ENCODE measurements around the gene DR1. TPM values are rescaled to one million over a fixed set of nuclear protein-coding genes. Genes with fewer than 3 reads are reported as not detected.

DR1 gene
- 10 to 100 TPM; 10.3 to 43.0 (median 16.0) TPM for polyA plus RNA-seq
- long read RNA-seq, donor 1, result 0 reads
- long read RNA-seq, donor 2, full-length matches to known transcripts, result 8 of 8 reads
- long read RNA-seq, donor 2, partial matches to known transcripts, result 0 of 8 reads
- long read RNA-seq, donor 2, other reads (novel, unspliced or antisense), result 0 of 8 reads
- long read RNA-seq, donor 3, full-length matches to known transcripts, result 5 of 15 reads
- long read RNA-seq, donor 3, partial matches to known transcripts, result 10 of 15 reads
- long read RNA-seq, donor 3, other reads (novel, unspliced or antisense), result 0 of 15 reads
- long read RNA-seq, donor 4, result 0 reads
- long read RNA-seq, donor 5, full-length matches to known transcripts, result 2 of 2 reads
- long read RNA-seq, donor 5, partial matches to known transcripts, result 0 of 2 reads
- long read RNA-seq, donor 5, other reads (novel, unspliced or antisense), result 0 of 2 reads
- long read RNA-seq, donor 6, full-length matches to known transcripts, result 23 of 23 reads
- long read RNA-seq, donor 6, partial matches to known transcripts, result 0 of 23 reads
- long read RNA-seq, donor 6, other reads (novel, unspliced or antisense), result 0 of 23 reads
- long read RNA-seq, donor 7, result 0 reads
- long read RNA-seq, donor 8, full-length matches to known transcripts, result 4 of 4 reads
- long read RNA-seq, donor 8, partial matches to known transcripts, result 0 of 4 reads
- long read RNA-seq, donor 8, other reads (novel, unspliced or antisense), result 0 of 4 reads
- long read RNA-seq, donor 9, full-length matches to known transcripts, result 4 of 4 reads
- long read RNA-seq, donor 9, partial matches to known transcripts, result 0 of 4 reads
- long read RNA-seq, donor 9, other reads (novel, unspliced or antisense), result 0 of 4 reads
- long read RNA-seq, donor 10, full-length matches to known transcripts, result 19 of 25 reads
- long read RNA-seq, donor 10, partial matches to known transcripts, result 6 of 25 reads
- long read RNA-seq, donor 10, other reads (novel, unspliced or antisense), result 0 of 25 reads

DNA sequence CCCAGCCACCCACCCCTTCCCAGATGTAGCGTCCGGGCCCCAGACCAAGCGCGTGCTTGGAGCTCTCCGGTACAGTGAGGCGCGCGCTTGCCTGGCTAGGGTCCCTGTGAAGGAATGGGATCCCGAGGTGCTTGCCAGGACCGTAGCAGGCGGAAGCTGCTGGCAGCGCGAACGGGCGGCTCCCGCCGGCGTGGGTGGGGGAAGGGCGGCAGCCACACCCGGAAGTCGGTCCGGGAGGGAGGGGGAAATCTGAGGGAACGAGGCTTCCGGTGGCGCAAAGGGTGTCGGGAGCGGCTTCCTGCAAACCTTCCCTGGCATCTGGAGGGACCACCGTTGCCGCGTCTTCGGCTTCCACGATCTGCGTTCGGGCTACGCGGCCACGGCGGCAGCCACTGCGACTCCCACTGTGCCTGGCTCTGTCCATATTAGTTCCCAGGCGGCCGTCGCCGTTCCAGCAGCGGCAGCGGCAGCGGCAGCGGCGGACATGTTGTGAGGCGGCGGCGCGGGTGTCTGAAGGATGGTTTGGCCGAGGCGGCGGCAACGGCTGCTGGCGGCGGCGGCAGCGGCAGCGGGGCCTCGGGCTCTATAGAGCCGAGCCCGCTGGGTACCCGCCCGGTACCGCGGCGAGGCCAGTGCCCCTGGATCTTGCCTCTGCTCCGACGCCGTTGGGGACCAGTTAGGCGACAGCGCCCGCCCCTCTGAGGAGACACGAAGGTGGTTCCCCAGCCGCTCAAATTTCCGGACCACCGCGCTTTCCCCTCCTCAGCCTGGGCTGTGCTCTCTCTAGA lies at the start of gene DR1:
DR1 (plus strand) TSS at position 275 of the 788 bp plus-strand sequence. CDS start 739 bp downstream, outside the sequence.
- peak within 1 kb of the TSS; percentile 70 to 92 (median 80) for H3K4me3 ChIP-seq (ENCODE audit: low read depth in 1 of 3, low read length in 3 of 3)
- H3K27me3 ChIP-seq (ENCODE audit: control insufficient read depth in 3 of 3, insufficient read depth in 3 of 3, low read length in 3 of 3), result no peaks in the 10 kb centered on the region
- no peaks in the 10 kb centered on the region for H3K9me3 ChIP-seq (ENCODE audit: control insufficient read depth in 2 of 2, insufficient read depth in 1 of 2, low read depth in 1 of 2, low read length in 1 of 2)
- WGBS, 3 donors, result 0 to 1% (median 1%) methylated on average over 77 to 80 of the region's 80 CpGs
- FAIRE-seq (no peak), DNase-seq (peak; percentile 92 to 97)
- H3K4me1 ChIP-seq (ENCODE audit: control insufficient read depth in 3 of 3, insufficient read depth in 2 of 3, low read depth in 1 of 3, low read length in 2 of 3), result peaks cover 0 to 6% (median 2%) of the 10 kb centered on the region in 3 donors
- H3K27ac ChIP-seq (ENCODE audit: low read depth in 1 of 3, low read length in 2 of 3), result peak within 1 kb of the TSS; percentile 97 to 99 (median 97)
- H3K36me3 ChIP-seq (ENCODE audit: control insufficient read depth in 3 of 3, insufficient read depth in 2 of 3, low read depth in 1 of 3, low read length in 3 of 3), result peaks cover 0 to 2% (median 0%) of the 10 kb centered on the region in 3 donors

DNA sequence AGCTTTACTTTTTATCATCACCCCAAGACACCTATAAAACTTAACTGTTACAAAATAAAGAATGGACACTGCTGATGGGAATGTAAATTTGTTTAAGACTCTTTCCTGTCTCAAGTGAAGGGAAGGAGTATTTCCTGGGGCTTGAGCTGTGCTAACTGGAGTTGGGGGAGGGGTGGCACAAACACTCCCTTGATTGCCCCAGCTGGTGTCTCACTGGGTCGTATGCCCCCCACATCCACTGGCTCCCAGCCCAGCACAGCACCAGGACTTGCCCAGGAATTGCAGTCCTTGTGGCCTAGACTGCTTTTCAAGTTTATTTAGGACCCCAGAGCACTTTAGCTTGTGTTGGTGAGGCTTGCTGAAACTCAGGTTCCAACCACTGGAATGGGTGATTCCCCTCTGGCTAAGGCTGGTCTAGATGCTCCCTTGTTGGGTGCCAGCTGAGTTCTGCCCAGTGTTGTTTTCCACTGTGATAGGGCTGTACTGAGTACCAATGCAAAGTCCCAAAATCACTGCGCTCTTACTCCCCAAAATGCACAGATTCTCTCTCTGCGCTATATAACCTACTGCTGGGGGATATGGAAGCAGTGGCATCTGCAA lies 49.1 kb upstream of the DR1 start:
- H3K36me3 ChIP-seq (ENCODE audit: control insufficient read depth in 3 of 3, insufficient read depth in 2 of 3, low read depth in 1 of 3, low read length in 3 of 3), result peaks cover 0 to 7% (median 0%) of the 10 kb centered on the region in 3 donors
- H3K27ac ChIP-seq (ENCODE audit: low read depth in 1 of 3, low read length in 2 of 3), result no peak overlapping the region
- no peak overlapping the region for H3K4me3 ChIP-seq (ENCODE audit: low read depth in 1 of 3, low read length in 3 of 3)
- no peaks in the 10 kb centered on the region for H3K27me3 ChIP-seq (ENCODE audit: control insufficient read depth in 3 of 3, insufficient read depth in 3 of 3, low read length in 3 of 3)
- DNase-seq (no peak), FAIRE-seq (no peak)
- WGBS, 3 donors, result 81 to 84% (median 81%) methylated on average over 3 of the region's 3 CpGs
- no peaks in the 10 kb centered on the region for H3K9me3 ChIP-seq (ENCODE audit: control insufficient read depth in 2 of 2, insufficient read depth in 1 of 2, low read depth in 1 of 2, low read length in 1 of 2)
- no peaks in the 10 kb centered on the region for H3K4me1 ChIP-seq (ENCODE audit: control insufficient read depth in 3 of 3, insufficient read depth in 2 of 3, low read depth in 1 of 3, low read length in 2 of 3)

DNA sequence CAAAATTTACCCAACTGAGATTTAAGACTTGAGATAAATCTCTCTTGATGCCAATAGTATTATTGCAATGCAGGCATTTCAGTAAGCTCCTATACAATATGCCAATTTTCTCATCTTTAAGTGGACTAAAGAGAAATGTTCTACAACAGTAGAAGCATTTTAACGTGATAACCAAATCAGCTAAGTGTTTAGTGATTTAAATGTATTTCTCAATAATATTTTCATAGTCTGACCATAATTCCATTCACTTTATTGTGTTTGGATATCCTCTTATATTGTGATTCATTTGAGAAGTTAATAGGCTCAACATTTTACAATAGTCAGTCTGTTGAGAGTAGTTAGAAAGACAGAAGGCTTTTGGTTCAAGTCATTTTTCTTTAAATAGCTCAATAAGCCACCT lies 44.6 kb upstream of the DR1 start:
- no peak overlapping the region for H3K4me3 ChIP-seq (ENCODE audit: low read depth in 1 of 3, low read length in 3 of 3)
- H3K27me3 ChIP-seq (ENCODE audit: control insufficient read depth in 3 of 3, insufficient read depth in 3 of 3, low read length in 3 of 3), result no peaks in the 10 kb centered on the region
- WGBS, 3 donors, result 86 to 89% (median 87%) methylated on average over 1 of the region's 1 CpG
- no peaks in the 10 kb centered on the region for H3K9me3 ChIP-seq (ENCODE audit: control insufficient read depth in 2 of 2, insufficient read depth in 1 of 2, low read depth in 1 of 2, low read length in 1 of 2)
- peaks cover 0 to 3% (median 0%) of the 10 kb centered on the region in 3 donors for H3K4me1 ChIP-seq (ENCODE audit: control insufficient read depth in 3 of 3, insufficient read depth in 2 of 3, low read depth in 1 of 3, low read length in 2 of 3)
- FAIRE-seq (no peak), DNase-seq (no peak)
- H3K27ac ChIP-seq (ENCODE audit: low read depth in 1 of 3, low read length in 2 of 3), result no peak overlapping the region
- peaks cover 0 to 10% (median 0%) of the 10 kb centered on the region in 3 donors for H3K36me3 ChIP-seq (ENCODE audit: control insufficient read depth in 3 of 3, insufficient read depth in 2 of 3, low read depth in 1 of 3, low read length in 3 of 3)

GRCh38 chr1:93302078-93302477 lies 43.6 kb upstream of the DR1 start:
- H3K27me3 ChIP-seq (ENCODE audit: control insufficient read depth in 3 of 3, insufficient read depth in 3 of 3, low read length in 3 of 3), result no peaks in the 10 kb centered on the region
- no peak overlapping the region for H3K4me3 ChIP-seq (ENCODE audit: low read depth in 1 of 3, low read length in 3 of 3)
- peaks cover 0 to 7% (median 0%) of the 10 kb centered on the region in 3 donors for H3K36me3 ChIP-seq (ENCODE audit: control insufficient read depth in 3 of 3, insufficient read depth in 2 of 3, low read depth in 1 of 3, low read length in 3 of 3)
- no peak for DNase-seq
- 89 to 91% (median 90%) methylated on average over 5 of the region's 5 CpGs for WGBS, 3 donors
- peaks cover 0 to 3% (median 0%) of the 10 kb centered on the region in 3 donors for H3K4me1 ChIP-seq (ENCODE audit: control insufficient read depth in 3 of 3, insufficient read depth in 2 of 3, low read depth in 1 of 3, low read length in 2 of 3)
- no peak for FAIRE-seq
- no peaks in the 10 kb centered on the region for H3K9me3 ChIP-seq (ENCODE audit: control insufficient read depth in 2 of 2, insufficient read depth in 1 of 2, low read depth in 1 of 2, low read length in 1 of 2)
- no peak overlapping the region for H3K27ac ChIP-seq (ENCODE audit: low read depth in 1 of 3, low read length in 2 of 3)

DNA sequence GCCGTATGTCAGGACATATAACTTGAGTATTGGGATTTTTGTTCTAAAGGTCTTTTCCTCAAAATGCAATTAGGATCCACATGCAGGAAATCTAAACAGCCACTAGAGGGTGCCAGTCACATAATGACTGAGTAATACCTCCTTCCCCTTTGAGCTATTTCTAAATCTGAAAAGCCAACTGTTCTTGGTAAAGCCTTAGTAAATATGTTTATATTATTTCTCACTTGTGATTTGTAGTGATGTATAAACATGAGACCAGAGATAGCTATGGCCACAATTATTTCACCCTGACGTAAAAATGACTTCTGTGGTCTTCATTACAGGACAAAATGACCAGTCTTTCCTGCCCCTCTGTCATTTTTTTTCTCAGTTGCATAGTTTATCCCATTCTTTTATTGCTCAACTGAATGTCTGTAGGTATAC lies 41.0 kb upstream of the DR1 start:
- Histone ChIP-seq H3K4me1 (ENCODE audit: control insufficient read depth in 3 of 3, insufficient read depth in 2 of 3, low read depth in 1 of 3, low read length in 2 of 3) (peaks cover 0 to 3% (median 0%) of the 10 kb centered on the region in 3 donors), H3K27ac (ENCODE audit: low read depth in 1 of 3, low read length in 2 of 3) (no peak overlapping the region), H3K9me3 (ENCODE audit: control insufficient read depth in 2 of 2, insufficient read depth in 1 of 2, low read depth in 1 of 2, low read length in 1 of 2) (no peaks in the 10 kb centered on the region), H3K27me3 (ENCODE audit: control insufficient read depth in 3 of 3, insufficient read depth in 3 of 3, low read length in 3 of 3) (no peaks in the 10 kb centered on the region), H3K4me3 (ENCODE audit: low read depth in 1 of 3, low read length in 3 of 3) (no peak overlapping the region), H3K36me3 (ENCODE audit: control insufficient read depth in 3 of 3, insufficient read depth in 2 of 3, low read depth in 1 of 3, low read length in 3 of 3) (peaks cover 0 to 7% (median 0%) of the 10 kb centered on the region in 3 donors)
- DNase-seq, result peak; percentile 68 to 70
- FAIRE-seq, result peak; percentile 89
- WGBS, 3 donors, result 30 to 32% (median 31%) methylated on average over 2 of the region's 2 CpGs

DNA sequence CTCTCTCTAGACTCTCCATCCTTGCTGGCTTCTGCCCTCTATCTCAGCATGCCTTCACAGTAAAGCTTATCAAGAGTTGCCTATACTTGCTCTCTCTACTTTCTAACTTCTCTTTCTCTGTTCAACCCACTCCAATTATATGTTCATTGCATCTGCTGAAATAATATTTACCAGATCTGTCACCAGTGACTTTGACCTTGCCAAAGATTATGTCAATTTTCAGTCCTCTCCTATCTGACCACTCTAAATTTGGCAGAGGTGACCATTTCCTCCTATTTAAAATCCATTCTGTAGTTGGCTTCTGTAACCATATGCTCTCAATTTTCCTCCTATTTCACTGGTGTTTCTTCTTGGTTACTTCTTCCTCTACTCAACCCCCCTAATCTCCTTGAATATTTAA lies 38.8 kb upstream of the DR1 start:
- H3K36me3 ChIP-seq (ENCODE audit: control insufficient read depth in 3 of 3, insufficient read depth in 2 of 3, low read depth in 1 of 3, low read length in 3 of 3), result peaks cover 0 to 3% (median 0%) of the 10 kb centered on the region in 3 donors
- FAIRE-seq, result no peak
- H3K9me3 ChIP-seq (ENCODE audit: control insufficient read depth in 2 of 2, insufficient read depth in 1 of 2, low read depth in 1 of 2, low read length in 1 of 2), result no peaks in the 10 kb centered on the region
- DNase-seq, result no peak
- H3K27ac ChIP-seq (ENCODE audit: low read depth in 1 of 3, low read length in 2 of 3), result no peak overlapping the region
- H3K4me1 ChIP-seq (ENCODE audit: control insufficient read depth in 3 of 3, insufficient read depth in 2 of 3, low read depth in 1 of 3, low read length in 2 of 3), result peaks cover 0 to 3% (median 0%) of the 10 kb centered on the region in 3 donors
- no peak overlapping the region for H3K4me3 ChIP-seq (ENCODE audit: low read depth in 1 of 3, low read length in 3 of 3)
- H3K27me3 ChIP-seq (ENCODE audit: control insufficient read depth in 3 of 3, insufficient read depth in 3 of 3, low read length in 3 of 3), result no peaks in the 10 kb centered on the region

GRCh38 chr1:93313026-93313425 lies 32.7 kb upstream of the DR1 start:
- Histone ChIP-seq H3K9me3 (ENCODE audit: control insufficient read depth in 2 of 2, insufficient read depth in 1 of 2, low read depth in 1 of 2, low read length in 1 of 2) (no peaks in the 10 kb centered on the region), H3K27me3 (ENCODE audit: control insufficient read depth in 3 of 3, insufficient read depth in 3 of 3, low read length in 3 of 3) (no peaks in the 10 kb centered on the region), H3K4me3 (ENCODE audit: low read depth in 1 of 3, low read length in 3 of 3) (no peak overlapping the region), H3K36me3 (ENCODE audit: control insufficient read depth in 3 of 3, insufficient read depth in 2 of 3, low read depth in 1 of 3, low read length in 3 of 3) (peaks cover 0 to 2% (median 0%) of the 10 kb centered on the region in 3 donors), H3K27ac (ENCODE audit: low read depth in 1 of 3, low read length in 2 of 3) (no peak overlapping the region), H3K4me1 (ENCODE audit: control insufficient read depth in 3 of 3, insufficient read depth in 2 of 3, low read depth in 1 of 3, low read length in 2 of 3) (no peaks in the 10 kb centered on the region)
- DNase-seq, result no peak
- FAIRE-seq, result no peak
- WGBS, 3 donors, result 71 to 84% (median 74%) methylated on average over 4 of the region's 4 CpGs
